HL-60 (cell line): ENCODE results near the gene CNBP.
"Not testable (repeated sequence)": the region's sequence is repeated elsewhere in the genome, so short reads cannot be mapped to it uniquely, and the experiment has no call there.

ENCODE experiments used
- CTCF ChIP-seq: IDR thresholded peaks from one replicate; pipeline ENCODE4 v1.5.1; 2011; ENCODE audit warnings: low read length, control low read depth, inconsistent platforms; ENCODE audit not compliant: insufficient read depth
- GABPA ChIP-seq: IDR thresholded peaks from 2 replicates; pipeline ENCODE4 v1.6.1; 2012; ENCODE audit warnings: low read depth
- POLR2AphosphoS5 ChIP-seq: IDR thresholded peaks from 2 replicates; pipeline ENCODE4 v1.6.1; 2012; ENCODE audit warnings: low read depth

GRCh38 chr3:129136275-129136674, 47.4 kb downstream of the CNBP start:
- not testable (repeated sequence) for TF ChIP-seq CTCF, GABPA, POLR2AphosphoS5
